Mesendoderm (in vitro differentiated cells): ENCODE results near the gene ACSF3.
"Not testable (repeated sequence)": the region's sequence is repeated elsewhere in the genome, so short reads cannot be mapped to it uniquely, and the experiment has no call there.

Experiments used
- DNase-seq: peaks from one replicate; pipeline ENCODE4 v3.0.0; 2013
- H2AK5ac ChIP-seq: 2 replicates; pipeline ENCODE4 v1.6.1; 2013; ENCODE audit warnings: low read length, inconsistent platforms
- H2BK120ac ChIP-seq: 2 replicates; pipeline ENCODE4 v1.6.1; 2013; ENCODE audit warnings: low read depth, mild to moderate bottlenecking, low read length, moderate library complexity, mixed read lengths
- H2BK15ac ChIP-seq: replicated peaks from 2 replicates; pipeline ENCODE4 v1.6.1; 2013; ENCODE audit warnings: low read depth, mild to moderate bottlenecking, moderate library complexity
- H2BK5ac ChIP-seq: 2 replicates; pipeline ENCODE4 v1.6.1; 2013; ENCODE audit warnings: low read length, inconsistent platforms
- H3K18ac ChIP-seq: 2 replicates; pipeline ENCODE4 v1.6.1; 2013; ENCODE audit warnings: mild to moderate bottlenecking, low read length, mixed read lengths
- H3K23ac ChIP-seq: one replicate; pipeline ENCODE4 v1.6.1; 2013; ENCODE audit warnings: low read length
- H3K27ac ChIP-seq: 2 replicates; pipeline ENCODE4 v1.5.1; 2013; ENCODE audit warnings: low read depth, mild to moderate bottlenecking, inconsistent platforms, low read length, moderate library complexity
- H3K27me3 ChIP-seq: 2 replicates; pipeline ENCODE4 v1.6.1; 2013; ENCODE audit warnings: low read length, control low read depth, mild to moderate bottlenecking, inconsistent platforms; ENCODE audit not compliant: insufficient read depth, poor library complexity
- H3K36me3 ChIP-seq: 2 replicates; pipeline ENCODE4 v1.6.1; 2013; ENCODE audit warnings: low read length, inconsistent platforms; ENCODE audit not compliant: control insufficient read depth, insufficient read depth
- H3K4ac ChIP-seq: one replicate; pipeline ENCODE4 v1.6.1; 2013; ENCODE audit warnings: low read depth, mild to moderate bottlenecking, low read length, moderate library complexity
- H3K4me1 ChIP-seq: 2 replicates; pipeline ENCODE4 v1.6.1; 2013; ENCODE audit warnings: low read depth, low read length, inconsistent platforms; ENCODE audit not compliant: control insufficient read depth
- H3K4me2 ChIP-seq: 2 replicates; pipeline ENCODE4 v1.6.1; 2013; ENCODE audit warnings: low read length
- H3K4me3 ChIP-seq: 2 replicates; pipeline ENCODE4 v1.5.1; 2013; ENCODE audit warnings: mild to moderate bottlenecking, low read length
- H3K56ac ChIP-seq: one replicate; pipeline ENCODE4 v1.6.1; 2013; ENCODE audit warnings: low read length
- H3K79me1 ChIP-seq: 2 replicates; pipeline ENCODE4 v1.6.1; 2013; ENCODE audit warnings: low read length, inconsistent platforms
- H3K79me2 ChIP-seq: 2 replicates; pipeline ENCODE4 v1.6.1; 2013; ENCODE audit warnings: mild to moderate bottlenecking, low read length; ENCODE audit not compliant: control insufficient read depth, insufficient read depth
- H3K9ac ChIP-seq: 2 replicates; pipeline ENCODE4 v1.6.1; 2013; ENCODE audit warnings: low read length, inconsistent platforms
- H4K5ac ChIP-seq: one replicate; pipeline ENCODE4 v1.6.1; 2013; ENCODE audit warnings: low read length
- H4K8ac ChIP-seq: one replicate; pipeline ENCODE4 v1.6.1; 2013; ENCODE audit warnings: low read depth, mild to moderate bottlenecking, control low read depth, low read length, moderate library complexity
- WGBS: extraction: QIAGEN DNeasy Blood & Tissue Kit; methylation state at CpG from one replicate; pipeline ENCODE4 v1.1.7; 2013; ENCODE audit warnings: low lambda C conversion rate, missing lambda C conversion rate; ENCODE audit not compliant: insufficient coverage; ENCODE audit errors: extremely low coverage; 5-methylcytosine and 5-hydroxymethylcytosine counted together

Gene ACSF3

DNA sequence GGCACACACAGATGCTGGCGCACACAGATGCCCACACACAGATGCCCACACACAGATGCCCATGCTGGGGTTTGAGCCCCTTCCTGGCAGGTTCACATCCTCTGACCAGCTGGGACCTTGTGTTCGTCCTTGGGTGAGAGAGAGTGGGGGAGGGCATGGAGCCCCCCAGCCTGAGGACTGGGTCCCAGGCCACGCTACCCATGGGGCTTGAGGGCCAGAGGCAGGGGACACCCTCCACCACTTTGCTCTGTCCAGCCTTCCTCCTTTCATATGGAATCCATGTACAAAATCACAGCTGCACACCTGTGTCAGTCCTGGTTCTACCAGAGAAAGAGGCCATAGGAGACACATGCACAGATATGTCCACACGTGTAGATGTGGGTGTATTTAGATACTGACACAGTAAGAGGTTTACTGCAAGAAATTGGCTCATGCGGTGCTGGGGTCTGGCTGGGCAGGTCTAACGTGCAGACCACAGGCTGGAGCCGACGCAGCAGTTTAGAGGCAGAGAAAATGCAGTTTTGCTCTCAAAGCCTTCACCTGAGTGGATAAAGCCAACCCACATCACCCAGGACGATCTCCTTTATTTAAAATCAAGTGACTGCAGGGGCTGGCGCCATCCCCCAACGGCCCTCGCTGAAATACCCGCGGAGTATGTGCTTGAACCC lies 95.8 kb downstream of the ACSF3 start:
- Histone ChIP-seq H4K8ac (no peak overlapping the region), H2BK15ac (no peak overlapping the region), H3K4me1 (no peaks in the 10 kb centered on the region), H3K36me3 (no peaks in the 10 kb centered on the region), H3K4me2 (no peak overlapping the region), H3K79me2 (no peaks in the 10 kb centered on the region), H2BK5ac (no peak overlapping the region), H3K56ac (no peak overlapping the region), H3K18ac (no peak overlapping the region), H3K4me3 (no peak overlapping the region), H3K79me1 (no peaks in the 10 kb centered on the region), H3K9ac (no peak overlapping the region), H3K23ac (no peak overlapping the region), H2BK120ac (no peak overlapping the region), H2AK5ac (no peak overlapping the region), H3K27ac (no peak overlapping the region), H4K5ac (no peak overlapping the region), H3K4ac (no peak overlapping the region), H3K27me3 (no peaks in the 10 kb centered on the region)
- no peak for DNase-seq
- WGBS, result no CpG with 5 or more reads among the region's 14 CpGs

GRCh38 chr16:89190150-89190958 lies 96.7 kb downstream of the ACSF3 start:
- Histone ChIP-seq H2BK5ac (no peak overlapping the region), H3K4me1 (no peaks in the 10 kb centered on the region)
- WGBS, result no CpG with 5 or more reads among the region's 28 CpGs

DNA sequence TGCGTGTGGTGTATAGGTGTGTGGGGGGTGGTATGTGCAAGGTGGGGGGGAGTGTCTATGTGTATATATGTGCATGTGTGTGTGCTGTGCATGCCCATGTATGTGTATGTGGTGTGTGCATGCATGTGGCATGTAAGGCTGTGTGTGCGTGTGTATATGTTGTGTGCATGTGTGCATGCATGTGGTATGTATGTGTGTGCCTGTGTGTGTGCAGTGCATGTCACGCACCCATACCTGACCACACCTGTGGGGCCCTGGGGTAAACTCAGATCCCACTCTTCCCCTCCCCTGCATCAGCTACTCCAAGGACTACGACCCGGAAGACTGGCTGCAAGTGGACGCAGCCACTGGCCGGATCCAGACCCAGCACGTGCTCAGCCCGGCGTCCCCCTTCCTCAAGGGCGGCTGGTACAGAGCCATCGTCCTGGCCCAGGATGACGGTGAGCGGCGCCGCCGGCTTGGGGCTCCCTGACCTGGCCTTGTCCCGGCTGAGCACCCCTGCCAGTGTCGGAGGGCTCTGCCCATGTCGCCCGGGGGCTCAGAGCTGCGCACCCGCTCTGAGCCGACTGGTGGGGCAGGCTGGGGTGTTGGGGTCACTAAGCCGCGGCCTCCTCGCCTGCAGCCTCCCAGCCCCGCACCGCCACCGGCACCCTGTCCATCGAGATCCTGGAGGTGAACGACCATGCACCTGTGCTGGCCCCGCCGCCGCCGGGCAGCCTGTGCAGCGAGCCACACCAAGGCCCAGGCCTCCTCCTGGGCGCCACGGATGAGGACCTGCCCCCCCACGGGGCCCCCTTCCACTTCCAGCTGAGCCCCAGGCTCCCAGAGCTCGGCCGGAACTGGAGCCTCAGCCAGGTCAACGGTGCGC lies 97.6 kb downstream of the ACSF3 start:
- Histone ChIP-seq H3K4me2 (no peak overlapping the region), H4K8ac (no peak overlapping the region), H3K9ac (no peak overlapping the region), H2AK5ac (no peak overlapping the region), H2BK15ac (no peak overlapping the region), H3K18ac (no peak overlapping the region), H2BK5ac (no peak overlapping the region), H3K56ac (no peak overlapping the region), H3K79me2 (no peaks in the 10 kb centered on the region), H3K4ac (no peak overlapping the region), H3K36me3 (no peaks in the 10 kb centered on the region), H3K27me3 (no peaks in the 10 kb centered on the region), H2BK120ac (no peak overlapping the region), H3K79me1 (no peaks in the 10 kb centered on the region), H3K23ac (no peak overlapping the region), H4K5ac (no peak overlapping the region), H3K4me1 (no peaks in the 10 kb centered on the region), H3K4me3 (no peak overlapping the region), H3K27ac (no peak overlapping the region)
- no CpG with 5 or more reads among the region's 44 CpGs for WGBS
- no peak for DNase-seq

More at GRCh38 chr16:89190150-89190958, 96.7 kb downstream of the ACSF3 start:
- H3K4me2 ChIP-seq, result no peak overlapping the region
- no peak for DNase-seq
- no peaks in the 10 kb centered on the region for H3K79me1 ChIP-seq
- H2AK5ac ChIP-seq, result no peak overlapping the region
- H3K27me3 ChIP-seq, result no peaks in the 10 kb centered on the region
- H3K4ac ChIP-seq, result no peak overlapping the region
- H3K36me3 ChIP-seq, result no peaks in the 10 kb centered on the region
- no peak overlapping the region for H2BK120ac ChIP-seq
- H3K56ac ChIP-seq, result no peak overlapping the region
- H3K27ac ChIP-seq, result no peak overlapping the region
- no peak overlapping the region for H3K4me3 ChIP-seq
- no peak overlapping the region for H3K9ac ChIP-seq
- no peak overlapping the region for H2BK15ac ChIP-seq
- H3K79me2 ChIP-seq, result no peaks in the 10 kb centered on the region
- H3K23ac ChIP-seq, result no peak overlapping the region
- no peak overlapping the region for H3K18ac ChIP-seq
- H4K8ac ChIP-seq, result no peak overlapping the region
- H4K5ac ChIP-seq, result no peak overlapping the region

- Histone ChIP-seq H3K18ac (no peak overlapping the region), H3K9ac (peak overlapping the region; percentile 48), H2BK15ac (no peak overlapping the region), H2BK5ac (no peak overlapping the region), H3K79me2 (no peaks in the 10 kb centered on the region), H3K4me2 (peak overlapping the region; percentile 59), H3K4me3 (no peak overlapping the region), H4K5ac (no peak overlapping the region), H3K36me3 (no peaks in the 10 kb centered on the region), H3K4me1 (no peaks in the 10 kb centered on the region), H2AK5ac (no peak overlapping the region), H3K27ac (no peak overlapping the region), H3K27me3 (no peaks in the 10 kb centered on the region), H3K79me1 (no peaks in the 10 kb centered on the region), H3K4ac (no peak overlapping the region), H3K56ac (peak overlapping the region; percentile 73), H2BK120ac (no peak overlapping the region), H4K8ac (no peak overlapping the region), H3K23ac (no peak overlapping the region)
- no peak for DNase-seq
- WGBS, result no CpG with 5 or more reads among the region's 19 CpGs
Observed at GRCh38 chr16:89191901-89192185, 98.2 kb downstream of the ACSF3 start.

GRCh38 chr16:89192186-89192955 lies 98.7 kb downstream of the ACSF3 start:
- H3K27ac ChIP-seq, H2BK120ac ChIP-seq, H3K23ac ChIP-seq, H3K27me3 ChIP-seq, H3K4me3 ChIP-seq, H3K4me1 ChIP-seq, H4K8ac ChIP-seq, H3K4ac ChIP-seq, H3K79me1 ChIP-seq, H3K18ac ChIP-seq, H4K5ac ChIP-seq, H3K36me3 ChIP-seq, H2BK5ac ChIP-seq, H2AK5ac ChIP-seq, H2BK15ac ChIP-seq, H3K79me2 ChIP-seq: not testable (repeated sequence)
- Histone ChIP-seq H3K4me2 (peak overlapping the region; percentile 59), H3K56ac (peak overlapping the region; percentile 73), H3K9ac (peak overlapping the region; percentile 48)
- peak; percentile 91 for DNase-seq
- WGBS, result no CpG with 5 or more reads among the region's 63 CpGs
